DND-41 (cell line): Measurements from ENCODE around the gene HPRT1.

Experiments
- ATAC-seq: fragments of 200-7000 bp; cut with Tn5 transposase; 3 replicates; pipeline ENCODE4 v1.9.1; 2021; ENCODE audit warnings: low read depth; ENCODE audit not compliant: insufficient read depth
- DNase-seq: peaks from one replicate; pipeline ENCODE4 v3.0.0-alpha.2; 2020
- H2AFZ ChIP-seq: 2 replicates; pipeline ENCODE4 v1.6.0; 2012; ENCODE audit warnings: low read depth, low read length
- H3K27ac ChIP-seq: 2 replicates; pipeline ENCODE4 v1.5.1; 2012; ENCODE audit warnings: low read length, inconsistent platforms
- H3K27me3 ChIP-seq: fragments of 200-600 bp; sonication (generic); 2 replicates; pipeline ENCODE4 v1.6.0; 2012; ENCODE audit warnings: low read length, mild to moderate bottlenecking, inconsistent platforms; ENCODE audit not compliant: insufficient read depth, poor library complexity
- H3K36me3 ChIP-seq: 2 replicates; pipeline ENCODE4 v1.5.1; 2012; ENCODE audit warnings: low read length, inconsistent platforms; ENCODE audit not compliant: insufficient read depth
- H3K4me1 ChIP-seq: 2 replicates; pipeline ENCODE4 v1.5.1; 2012; ENCODE audit warnings: mild to moderate bottlenecking, low read length; ENCODE audit not compliant: insufficient read depth
- H3K4me2 ChIP-seq: 2 replicates; pipeline ENCODE4 v1.6.0; 2012; ENCODE audit warnings: mild to moderate bottlenecking, moderate library complexity, low read length, inconsistent platforms; ENCODE audit not compliant: insufficient read depth
- H3K4me3 ChIP-seq, 2 experiments: fragments of 200-600 bp in 1 of 2; shearing (Covaris generic) in 1 of 2; 2 replicates each; pipeline ENCODE4 v1.5.1; 2012 to 2016; ENCODE audit warnings: inconsistent platforms in 2 of 2, low read length in 2 of 2, mild to moderate bottlenecking in 2 of 2, low read depth in 1 of 2, moderate library complexity in 1 of 2
- H3K79me2 ChIP-seq: 2 replicates; pipeline ENCODE4 v1.6.0; 2012; ENCODE audit warnings: low read length, inconsistent platforms; ENCODE audit not compliant: insufficient read depth
- H3K9ac ChIP-seq: 2 replicates; pipeline ENCODE4 v1.6.0; 2012; ENCODE audit warnings: low read depth, mild to moderate bottlenecking, inconsistent platforms, low read length, moderate library complexity
- H3K9me3 ChIP-seq: 2 replicates; pipeline ENCODE4 v1.5.1; 2012; ENCODE audit warnings: low read length, moderate library complexity, mild to moderate bottlenecking, inconsistent platforms; ENCODE audit not compliant: insufficient read depth, severe bottlenecking
- H4K20me1 ChIP-seq: 2 replicates; pipeline ENCODE4 v1.6.0; 2012; ENCODE audit warnings: low read length; ENCODE audit not compliant: insufficient read depth
- CTCF ChIP-seq: IDR thresholded peaks from 2 replicates; pipeline ENCODE4 v1.5.1; 2012; ENCODE audit warnings: borderline replicate concordance, low read length, moderate library complexity, mild to moderate bottlenecking; ENCODE audit not compliant: poor library complexity, severe bottlenecking; ENCODE audit errors: extremely low read depth
- EZH2 ChIP-seq: IDR thresholded peaks from 3 replicates; pipeline ENCODE4 v1.6.1; 2012; ENCODE audit warnings: borderline replicate concordance, low read depth, mild to moderate bottlenecking, moderate library complexity, low read length, inconsistent platforms; ENCODE audit not compliant: severe bottlenecking

Gene HPRT1

GRCh38 chrX:134544513-134545151, 84.7 kb downstream of the HPRT1 start:
- no peaks in the 10 kb centered on the region for H4K20me1 ChIP-seq
- H3K9me3 ChIP-seq, result no peaks in the 10 kb centered on the region
- H3K27ac ChIP-seq, result no peak overlapping the region
- no peak for DNase-seq
- TF ChIP-seq EZH2 (no peak), CTCF (no peak)
- H3K4me3 ChIP-seq, result no peak overlapping the region
- H3K79me2 ChIP-seq, result peaks cover 22% of the 10 kb centered on the region
- peaks cover 44% of the 10 kb centered on the region for H3K4me1 ChIP-seq
- no peak for ATAC-seq
- no peak overlapping the region for H3K4me2 ChIP-seq
- no peak overlapping the region for H2AFZ ChIP-seq
- no peak overlapping the region for H3K9ac ChIP-seq
- no peaks in the 10 kb centered on the region for H3K27me3 ChIP-seq
- H3K36me3 ChIP-seq, result peaks cover 23% of the 10 kb centered on the region

GRCh38 chrX:134545510-134545909, 85.5 kb downstream of the HPRT1 start:
- Histone ChIP-seq H3K4me2 (no peak overlapping the region), H3K9ac (no peak overlapping the region), H3K27me3 (no peaks in the 10 kb centered on the region), H2AFZ (no peak overlapping the region), H3K4me1 (peaks cover 51% of the 10 kb centered on the region), H3K9me3 (no peaks in the 10 kb centered on the region), H3K27ac (no peak overlapping the region), H3K79me2 (peaks cover 28% of the 10 kb centered on the region), H4K20me1 (no peaks in the 10 kb centered on the region), H3K4me3 (no peak overlapping the region), H3K36me3 (peaks cover 23% of the 10 kb centered on the region)
- TF ChIP-seq CTCF (no peak), EZH2 (no peak)
- ATAC-seq, result no peak
- no peak for DNase-seq

- Histone ChIP-seq H3K36me3 (peaks cover 23% of the 10 kb centered on the region), H3K4me1 (peaks cover 54% of the 10 kb centered on the region), H3K9ac (no peak overlapping the region), H3K9me3 (no peaks in the 10 kb centered on the region), H2AFZ (no peak overlapping the region), H3K27ac (no peak overlapping the region), H4K20me1 (no peaks in the 10 kb centered on the region), H3K4me3 (no peak overlapping the region), H3K27me3 (no peaks in the 10 kb centered on the region), H3K79me2 (peaks cover 28% of the 10 kb centered on the region), H3K4me2 (no peak overlapping the region)
- ATAC-seq (no peak), DNase-seq (no peak)
- TF ChIP-seq EZH2 (no peak), CTCF (no peak)
Observed at GRCh38 chrX:134546187-134546586, 86.2 kb downstream of the HPRT1 start.
